Caki2 (cell line): Measurements from ENCODE around the gene NKG7. TPM values are rescaled to one million over a fixed set of nuclear protein-coding genes. Genes with fewer than 3 reads are reported as not detected.
A peak's percentile ranks its signal among the peaks of the same experiment; 100 is the strongest.

Source experiments
- DNase-seq: peaks from one replicate; pipeline ENCODE4 v3.0.0-alpha.2; 2015; ENCODE audit warnings: low read depth
- in situ Hi-C: cut with HindIII; loops from 2 replicates; pipeline ENCODE4 v1.10.0; 2016; ENCODE audit warnings: low sequenced_read_pairs, low pct_unique_long_range_greater_than_20kb, mixed read lengths
- total RNA-seq: library from RNA; depleted of rRNA; stranded (reverse); fragments of >200 nt; shearing (Covaris generic); gene quantifications from 2 replicates; pipeline ENCODE4 v1.2.3, GENCODE V29; 2014; ENCODE audit warnings: low replicate concordance

Gene NKG7
- total RNA-seq, 1 experiment from 2014 or later, result not detected

GRCh38 chr19:51342631-51343569 lies 29.6 kb downstream of the NKG7 start:
- DNase-seq, result no peak
- in situ Hi-C loops, result no loop called here

- DNase-seq, result no peak
- in situ Hi-C loops, result no loop called here
Observed at GRCh38 chr19:51341976-51342580, 30.4 kb downstream of the NKG7 start, which contains the start of gene VSIG10L. VSIG10L (minus strand) TSS chr19:51342139; CDS start chr19:51342124, 15 bp downstream.

GRCh38 chr19:51341066-51341465 lies 31.4 kb downstream of the NKG7 start:
- no peak for DNase-seq
- in situ Hi-C loops, result no loop called here

GRCh38 chr19:51339687-51340656 lies 32.5 kb downstream of the NKG7 start:
- in situ Hi-C loops, result no loop called here
- DNase-seq, result peak; percentile 95

GRCh38 chr19:51339313-51339686 lies 33.2 kb downstream of the NKG7 start:
- peak; percentile 85 for DNase-seq
- in situ Hi-C loops, result no loop called here

GRCh38 chr19:51338563-51339312 lies 33.7 kb downstream of the NKG7 start:
- DNase-seq, result peak; percentile 92
- in situ Hi-C loops, result no loop called here

- in situ Hi-C loops, result no loop called here
- DNase-seq, result no peak
Observed at GRCh38 chr19:51337861-51338562, 34.4 kb downstream of the NKG7 start.

- in situ Hi-C loops, result no loop called here
- DNase-seq, result no peak
Observed at GRCh38 chr19:51337141-51337860, 35.2 kb downstream of the NKG7 start.

- in situ Hi-C loops, result no loop called here
Observed at GRCh38 chr19:51333836-51334460, 38.5 kb downstream of the NKG7 start.

GRCh38 chr19:51331716-51332115 lies 40.7 kb downstream of the NKG7 start:
- no peak for DNase-seq
- in situ Hi-C loops, result no loop called here

More at GRCh38 chr19:51333836-51334460, 38.5 kb downstream of the NKG7 start:
- DNase-seq, result peak; percentile 53

- no peak for DNase-seq
- in situ Hi-C loops, result no loop called here
Observed at GRCh38 chr19:51331193-51331592, 41.3 kb downstream of the NKG7 start.

- in situ Hi-C loops, result no loop called here
Observed at GRCh38 chr19:51330366-51330765, 42.1 kb downstream of the NKG7 start.

GRCh38 chr19:51329411-51329810 lies 43.0 kb downstream of the NKG7 start:
- in situ Hi-C loops, result no loop called here
- no peak for DNase-seq

More at GRCh38 chr19:51330366-51330765, 42.1 kb downstream of the NKG7 start:
- DNase-seq, result no peak

GRCh38 chr19:51327066-51328001 lies 45.1 kb downstream of the NKG7 start:
- in situ Hi-C loops, result no loop called here

More at GRCh38 chr19:51327066-51328001, 45.1 kb downstream of the NKG7 start:
- DNase-seq, result no peak
